Measurements from ENCODE around the gene RPRD2.

RPRD2 gene

DNA sequence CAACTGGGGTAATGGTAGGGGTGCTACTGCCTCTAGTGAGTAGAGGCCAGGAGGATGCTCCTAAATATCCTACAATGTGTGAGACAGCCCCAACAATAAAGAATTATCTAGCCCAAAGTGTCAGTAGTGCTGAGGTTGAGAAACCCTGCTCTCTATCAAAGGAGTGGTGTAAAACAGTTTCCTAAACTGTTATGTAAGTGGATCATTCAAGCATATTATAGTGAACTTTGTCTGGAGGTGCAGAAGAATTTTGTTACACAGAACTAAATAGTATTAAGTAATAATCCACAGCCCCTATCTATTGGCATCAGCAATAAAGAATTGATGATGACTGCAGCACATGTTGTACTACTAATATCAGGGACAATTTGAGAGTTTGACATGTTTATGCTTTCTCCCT, 103.0 kb downstream of the RPRD2 start:
- TF ChIP-seq, protein P1, sequence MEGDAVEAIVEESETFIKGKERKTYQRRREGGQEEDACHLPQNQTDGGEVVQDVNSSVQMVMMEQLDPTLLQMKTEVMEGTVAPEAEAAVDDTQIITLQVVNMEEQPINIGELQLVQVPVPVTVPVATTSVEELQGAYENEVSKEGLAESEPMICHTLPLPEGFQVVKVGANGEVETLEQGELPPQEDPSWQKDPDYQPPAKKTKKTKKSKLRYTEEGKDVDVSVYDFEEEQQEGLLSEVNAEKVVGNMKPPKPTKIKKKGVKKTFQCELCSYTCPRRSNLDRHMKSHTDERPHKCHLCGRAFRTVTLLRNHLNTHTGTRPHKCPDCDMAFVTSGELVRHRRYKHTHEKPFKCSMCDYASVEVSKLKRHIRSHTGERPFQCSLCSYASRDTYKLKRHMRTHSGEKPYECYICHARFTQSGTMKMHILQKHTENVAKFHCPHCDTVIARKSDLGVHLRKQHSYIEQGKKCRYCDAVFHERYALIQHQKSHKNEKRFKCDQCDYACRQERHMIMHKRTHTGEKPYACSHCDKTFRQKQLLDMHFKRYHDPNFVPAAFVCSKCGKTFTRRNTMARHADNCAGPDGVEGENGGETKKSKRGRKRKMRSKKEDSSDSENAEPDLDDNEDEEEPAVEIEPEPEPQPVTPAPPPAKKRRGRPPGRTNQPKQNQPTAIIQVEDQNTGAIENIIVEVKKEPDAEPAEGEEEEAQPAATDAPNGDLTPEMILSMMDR (IDR thresholded peaks at IDR 0.05; ENCODE audit: borderline replicate concordance, insufficient read depth, low read depth, low read length) = no peak
- H3K4me3 ChIP-seq (ENCODE audit: low read depth, low read length) = no peak overlapping the region

DNA sequence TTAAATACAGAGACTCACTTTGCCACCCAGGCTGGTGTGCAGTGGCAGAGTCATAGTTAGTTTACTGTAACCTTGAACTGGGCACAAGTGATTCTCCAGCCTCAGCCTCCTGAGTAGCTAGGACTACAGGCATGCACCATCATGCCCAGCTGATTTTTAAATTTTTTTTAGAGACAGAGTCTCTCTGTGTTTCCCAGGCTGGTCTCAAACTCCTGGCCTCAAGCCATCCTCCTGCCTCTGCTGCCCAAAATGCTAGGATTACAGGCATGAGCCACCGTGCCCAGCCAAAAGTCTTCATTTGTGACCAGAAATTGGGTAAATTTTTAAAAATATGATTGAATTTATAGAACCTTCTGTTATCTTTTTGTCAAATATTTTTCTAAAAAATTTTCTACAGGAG, 105.3 kb downstream of the RPRD2 start:
- TF ChIP-seq, protein P1 (IDR thresholded peaks at IDR 0.05; ENCODE audit: borderline replicate concordance, insufficient read depth, low read depth, low read length) = no peak
- H3K4me3 ChIP-seq (ENCODE audit: low read depth, low read length) = no peak overlapping the region

DNA sequence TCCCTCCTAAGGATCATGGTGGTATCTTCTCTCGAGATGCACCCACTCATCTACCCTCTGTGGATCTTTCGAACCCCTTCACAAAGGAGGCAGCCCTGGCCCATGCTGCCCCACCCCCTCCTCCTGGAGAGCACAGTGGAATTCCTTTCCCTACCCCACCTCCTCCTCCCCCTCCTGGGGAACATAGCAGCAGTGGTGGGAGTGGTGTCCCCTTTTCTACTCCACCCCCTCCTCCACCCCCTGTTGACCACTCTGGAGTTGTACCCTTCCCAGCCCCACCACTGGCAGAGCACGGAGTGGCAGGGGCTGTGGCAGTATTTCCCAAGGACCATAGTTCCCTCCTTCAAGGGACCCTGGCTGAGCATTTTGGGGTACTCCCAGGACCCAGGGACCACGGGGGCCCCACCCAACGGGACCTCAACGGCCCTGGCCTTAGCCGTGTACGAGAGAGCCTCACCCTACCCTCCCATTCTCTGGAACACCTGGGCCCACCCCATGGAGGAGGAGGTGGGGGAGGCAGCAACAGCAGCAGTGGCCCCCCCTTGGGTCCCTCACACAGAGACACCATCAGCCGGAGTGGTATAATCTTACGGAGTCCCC, 108.8 kb downstream of the RPRD2 start:
- TF ChIP-seq, protein P1 (IDR thresholded peaks at IDR 0.05; ENCODE audit: borderline replicate concordance, insufficient read depth, low read depth, low read length) = no peak
- no peak overlapping the region for H3K4me3 ChIP-seq (ENCODE audit: low read depth, low read length)

DNA sequence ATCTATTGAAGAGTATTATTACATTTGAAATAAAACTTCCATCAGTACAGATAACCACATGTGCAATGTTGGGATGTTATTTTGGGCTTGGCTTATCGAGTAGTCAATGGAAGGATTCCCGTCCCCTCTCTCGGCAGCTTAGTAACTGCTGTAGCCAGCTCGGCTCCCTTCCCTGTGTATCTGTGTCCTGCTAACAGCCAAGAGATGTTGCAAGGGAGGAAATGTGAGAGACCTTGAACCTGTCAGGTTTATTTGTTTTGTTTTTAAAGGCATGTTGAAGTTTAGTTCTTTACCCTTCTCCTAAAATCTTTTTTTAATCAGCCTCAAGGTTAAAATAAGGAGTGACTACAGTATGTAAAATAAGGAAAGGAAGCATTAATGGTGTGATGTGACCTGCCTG, 109.7 kb downstream of the RPRD2 start:
- TF ChIP-seq, protein P1 (IDR thresholded peaks at IDR 0.05; ENCODE audit: borderline replicate concordance, insufficient read depth, low read depth, low read length) = no peak
- H3K4me3 ChIP-seq (ENCODE audit: low read depth, low read length) = no peak overlapping the region

DNA sequence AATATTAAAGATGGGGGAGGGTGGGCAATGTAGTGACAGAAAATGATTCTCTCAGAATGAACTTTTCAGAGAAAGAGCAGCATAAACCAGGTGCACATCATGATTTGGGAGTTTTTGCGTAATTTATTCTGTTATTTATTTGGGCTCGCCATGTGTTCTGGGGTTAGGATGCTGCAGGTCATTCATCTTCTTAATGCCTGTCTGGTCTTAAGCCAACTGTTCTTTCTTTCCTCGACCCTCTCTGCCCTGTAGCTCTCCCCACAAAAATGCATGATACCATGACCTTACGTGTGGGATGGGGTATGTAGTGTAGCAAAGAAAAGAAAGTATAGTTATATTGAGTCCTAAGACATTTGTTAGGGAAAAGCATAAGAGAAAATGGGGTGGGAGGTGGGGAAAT, 110.9 kb downstream of the RPRD2 start:
- no peak overlapping the region for H3K4me3 ChIP-seq (ENCODE audit: low read depth, low read length)
- TF ChIP-seq, protein P1 (IDR thresholded peaks at IDR 0.05; ENCODE audit: borderline replicate concordance, insufficient read depth, low read depth, low read length) = no peak

DNA sequence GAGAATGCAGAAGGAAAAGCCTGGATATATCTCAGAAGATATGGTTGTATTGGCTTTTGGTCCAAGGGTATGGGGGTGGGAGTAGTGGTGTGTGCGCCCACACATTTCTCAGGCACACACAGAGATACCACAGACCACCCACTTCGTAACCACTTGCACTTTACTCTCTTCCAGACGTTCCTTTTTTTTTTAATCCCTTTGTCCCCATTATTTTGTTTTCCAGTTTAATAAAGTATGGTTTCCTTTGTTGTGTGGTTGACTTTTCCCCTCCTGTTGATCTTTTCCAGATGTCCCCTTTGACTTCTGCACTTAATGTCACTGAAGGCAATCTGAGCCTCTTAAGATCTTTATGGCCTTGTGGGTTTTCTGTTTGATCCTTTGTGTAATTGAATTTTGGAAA, 112.8 kb downstream of the RPRD2 start:
- TF ChIP-seq, protein P1 (IDR thresholded peaks at IDR 0.05; ENCODE audit: borderline replicate concordance, insufficient read depth, low read depth, low read length) = no peak
- no peak overlapping the region for H3K4me3 ChIP-seq (ENCODE audit: low read depth, low read length)

DNA sequence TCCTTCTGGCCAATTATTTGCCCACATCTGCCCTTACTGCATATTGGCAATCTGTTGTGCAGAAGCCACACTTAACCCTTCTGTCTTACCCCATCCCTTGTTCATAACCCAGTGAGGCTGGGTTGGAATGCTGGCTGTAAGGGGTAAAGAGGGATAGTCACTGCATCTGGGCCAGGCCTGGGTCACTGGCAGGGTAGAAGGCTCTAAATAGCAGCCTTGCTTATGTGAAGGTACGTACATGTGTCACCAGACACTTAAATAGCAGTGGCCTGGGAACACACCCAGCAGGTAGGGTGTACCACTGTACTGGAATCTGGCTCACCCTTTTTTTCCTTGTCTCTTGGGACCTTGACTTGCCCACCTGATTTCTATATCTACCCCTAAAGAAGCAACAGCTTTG, 113.4 kb downstream of the RPRD2 start:
- no peak overlapping the region for H3K4me3 ChIP-seq (ENCODE audit: low read depth, low read length)
- TF ChIP-seq, protein P1 (IDR thresholded peaks at IDR 0.05; ENCODE audit: borderline replicate concordance, insufficient read depth, low read depth, low read length) = no peak

Data from GM12875 (cell line).